HepG2 (cell line): ENCODE results near the gene GRK6. TPM values are rescaled to one million over a fixed set of nuclear protein-coding genes. Genes with fewer than 3 reads are reported as not detected.

Source experiments
- EEA1 ChIP-seq: sonication (generic); formaldehyde crosslinking; IDR thresholded peaks from 2 replicates; pipeline ENCODE4 v1.5.1; 2020; ENCODE audit warnings: mild to moderate bottlenecking, missing genetic modification reagents, borderline replicate concordance
- GPN1 ChIP-seq: sonication (generic); formaldehyde crosslinking; IDR thresholded peaks from 2 replicates; pipeline ENCODE4 v1.5.1; 2020; ENCODE audit warnings: missing genetic modification reagents, borderline replicate concordance
- KAT7 ChIP-seq: IDR thresholded peaks from 2 replicates; pipeline ENCODE4 v1.6.1; 2018; ENCODE audit warnings: borderline replicate concordance, missing compliant biosample characterization
- MLLT10 ChIP-seq: sonication (generic); formaldehyde crosslinking; IDR thresholded peaks from 2 replicates; pipeline ENCODE4 v1.4.0; 2020; ENCODE audit warnings: missing genetic modification reagents
- ZNF17 ChIP-seq: sonication (generic); formaldehyde crosslinking; IDR thresholded peaks from 2 replicates; pipeline ENCODE4 v1.5.0; 2020; ENCODE audit warnings: mild to moderate bottlenecking, missing genetic modification reagents
- ZNF232 ChIP-seq: sonication (generic); formaldehyde crosslinking; IDR thresholded peaks from 2 replicates; pipeline ENCODE4 v1.4.0; 2020; ENCODE audit warnings: missing genetic modification reagents, borderline replicate concordance
- ZNF234 ChIP-seq: sonication (generic); formaldehyde crosslinking; conservative IDR thresholded peaks from 2 replicates; pipeline ENCODE4 v1.5.1; 2020; ENCODE audit warnings: mild to moderate bottlenecking, missing genetic modification reagents
- ZNF253 ChIP-seq: sonication (generic); formaldehyde crosslinking; IDR thresholded peaks from 2 replicates; pipeline ENCODE4 v1.8.0; 2022; ENCODE audit warnings: mild to moderate bottlenecking, missing genetic modification reagents, borderline replicate concordance
- ZNF589 ChIP-seq: sonication (generic); formaldehyde crosslinking; conservative IDR thresholded peaks from 2 replicates; pipeline ENCODE4 v1.8.0; 2022; ENCODE audit warnings: mild to moderate bottlenecking, moderate library complexity, missing genetic modification reagents
- ZNF772 ChIP-seq: sonication (generic); formaldehyde crosslinking; IDR thresholded peaks from 2 replicates; pipeline ENCODE4 v1.5.0; 2020; ENCODE audit warnings: mild to moderate bottlenecking, missing genetic modification reagents
- polyA plus RNA-seq, 8 experiments: library from polyadenylated mRNA; depleted of rRNA in 3 of 8; stranded (reverse) in 7 of 8; unstranded in 1 of 8; fragments of >200 nt; fragmentation: Illumina TruSeq in 4 of 8; extraction: Trizol in 4 of 8; gene quantifications; 2 replicates each; pipeline versions ENCODE4 v1.2.1 to v1.2.3, GENCODE V29; 2011 to 2016; ENCODE audit warnings: low read depth in 4 of 8, missing spikeins in 1 of 8, mixed read lengths in 1 of 8; ENCODE audit not compliant: insufficient read depth in 1 of 8
- total RNA-seq, 5 experiments: library from RNA; depleted of rRNA; stranded (reverse); fragments of >200 nt; fragmentation: Illumina TruSeq; extraction: Trizol; gene quantifications; 2 replicates each; pipeline ENCODE4 v1.2.3, GENCODE V29; 2016; ENCODE audit warnings: low read depth in 1 of 5
- TF ChIP-seq, protein P1 (sequence below): sonication (generic); formaldehyde crosslinking; IDR thresholded peaks from 2 replicates; pipeline ENCODE4 v1.9.0; 2022; ENCODE audit warnings: low read depth, missing genetic modification reagents
- TF ChIP-seq, protein P2 (sequence below): sonication (generic); formaldehyde crosslinking; IDR thresholded peaks from 2 replicates; pipeline ENCODE4 v1.4.0; 2020; ENCODE audit warnings: missing genetic modification reagents
- TF ChIP-seq, protein P3 (sequence below): sonication (generic); formaldehyde crosslinking; IDR thresholded peaks from 2 replicates; pipeline ENCODE4 v1.5.1; 2020; ENCODE audit warnings: missing genetic modification reagents, mild to moderate bottlenecking, borderline replicate concordance
- TF ChIP-seq, protein P4 (sequence below): sonication (generic); formaldehyde crosslinking; IDR thresholded peaks from 2 replicates; pipeline ENCODE4 v1.4.0; 2020; ENCODE audit warnings: mild to moderate bottlenecking, missing genetic modification reagents
- TF ChIP-seq, protein P5 (sequence below): sonication (generic); formaldehyde crosslinking; IDR thresholded peaks from 2 replicates; pipeline ENCODE4 v1.4.0; 2020; ENCODE audit warnings: mild to moderate bottlenecking, missing genetic modification reagents
- TF ChIP-seq, protein P6 (sequence below): sonication (generic); formaldehyde crosslinking; IDR thresholded peaks from 2 replicates; pipeline ENCODE4 v1.8.1; 2023; ENCODE audit warnings: mild to moderate bottlenecking, inconsistent platforms, moderate library complexity, missing genetic modification reagents, borderline replicate concordance
- TF ChIP-seq, protein P7 (sequence below): sonication (generic); formaldehyde crosslinking; IDR thresholded peaks from 2 replicates; pipeline ENCODE4 v1.4.0; 2020; ENCODE audit warnings: missing genetic modification reagents

The GRK6 gene
- total and polyA plus RNA-seq, 2 of the 13 experiments (the other 11 are each of a cell fraction or from before 2014, with no cell fraction given) = 13.2 to 19.9 TPM

DNA sequence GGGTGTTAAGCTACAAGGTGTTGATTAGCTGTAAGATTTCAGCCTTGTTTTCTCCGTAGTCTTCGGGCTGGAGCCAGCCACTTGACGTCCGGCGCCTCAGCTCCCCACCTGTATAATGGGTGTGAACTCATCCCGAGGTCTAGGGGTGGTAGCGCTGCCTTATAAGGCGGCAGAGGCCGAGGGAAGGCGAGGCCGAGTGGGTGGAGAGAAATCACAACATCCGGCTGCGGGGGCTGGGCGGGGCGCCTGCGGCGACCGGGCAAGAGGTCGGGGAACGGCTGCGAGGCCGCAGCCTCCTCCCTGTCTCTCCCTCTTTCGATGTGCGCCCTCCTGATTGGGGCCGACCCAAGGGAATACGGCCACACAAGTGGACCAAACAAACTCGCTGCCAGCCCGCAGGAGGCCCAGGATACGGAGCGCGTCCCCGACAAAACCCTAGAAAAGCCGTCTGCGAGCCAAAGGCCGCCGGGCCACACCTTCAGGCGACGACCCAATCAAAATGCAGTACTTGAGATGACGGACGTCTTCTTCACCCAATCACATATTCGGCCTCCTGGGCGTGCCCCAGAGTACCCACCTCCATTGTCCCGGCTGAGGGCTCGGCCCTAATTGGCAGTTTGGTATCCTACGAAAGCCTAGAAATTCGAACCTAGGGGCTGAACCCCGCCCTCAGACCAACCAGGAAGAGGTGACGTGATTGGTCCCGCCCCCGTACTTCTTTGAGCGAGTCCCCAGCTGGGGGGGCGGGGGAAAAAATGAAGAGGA lies 493 bp upstream of the GRK6 start (continued):
- TF ChIP-seq, protein P1, sequence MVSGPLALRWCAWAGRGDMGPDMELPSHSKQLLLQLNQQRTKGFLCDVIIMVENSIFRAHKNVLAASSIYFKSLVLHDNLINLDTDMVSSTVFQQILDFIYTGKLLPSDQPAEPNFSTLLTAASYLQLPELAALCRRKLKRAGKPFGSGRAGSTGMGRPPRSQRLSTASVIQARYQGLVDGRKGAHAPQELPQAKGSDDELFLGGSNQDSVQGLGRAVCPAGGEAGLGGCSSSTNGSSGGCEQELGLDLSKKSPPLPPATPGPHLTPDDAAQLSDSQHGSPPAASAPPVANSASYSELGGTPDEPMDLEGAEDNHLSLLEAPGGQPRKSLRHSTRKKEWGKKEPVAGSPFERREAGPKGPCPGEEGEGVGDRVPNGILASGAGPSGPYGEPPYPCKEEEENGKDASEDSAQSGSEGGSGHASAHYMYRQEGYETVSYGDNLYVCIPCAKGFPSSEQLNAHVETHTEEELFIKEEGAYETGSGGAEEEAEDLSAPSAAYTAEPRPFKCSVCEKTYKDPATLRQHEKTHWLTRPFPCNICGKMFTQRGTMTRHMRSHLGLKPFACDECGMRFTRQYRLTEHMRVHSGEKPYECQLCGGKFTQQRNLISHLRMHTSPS (CRISPR knock-in tag) = no peak; the same call in 1 of the 2 replicates
- TF ChIP-seq EEA1 (CRISPR knock-in tag) = no peak
- TF ChIP-seq MLLT10 = no peak
- no peak; the same call in 1 of the 2 replicates for TF ChIP-seq KAT7 (CRISPR knock-in tag)
- TF ChIP-seq, protein P2, sequence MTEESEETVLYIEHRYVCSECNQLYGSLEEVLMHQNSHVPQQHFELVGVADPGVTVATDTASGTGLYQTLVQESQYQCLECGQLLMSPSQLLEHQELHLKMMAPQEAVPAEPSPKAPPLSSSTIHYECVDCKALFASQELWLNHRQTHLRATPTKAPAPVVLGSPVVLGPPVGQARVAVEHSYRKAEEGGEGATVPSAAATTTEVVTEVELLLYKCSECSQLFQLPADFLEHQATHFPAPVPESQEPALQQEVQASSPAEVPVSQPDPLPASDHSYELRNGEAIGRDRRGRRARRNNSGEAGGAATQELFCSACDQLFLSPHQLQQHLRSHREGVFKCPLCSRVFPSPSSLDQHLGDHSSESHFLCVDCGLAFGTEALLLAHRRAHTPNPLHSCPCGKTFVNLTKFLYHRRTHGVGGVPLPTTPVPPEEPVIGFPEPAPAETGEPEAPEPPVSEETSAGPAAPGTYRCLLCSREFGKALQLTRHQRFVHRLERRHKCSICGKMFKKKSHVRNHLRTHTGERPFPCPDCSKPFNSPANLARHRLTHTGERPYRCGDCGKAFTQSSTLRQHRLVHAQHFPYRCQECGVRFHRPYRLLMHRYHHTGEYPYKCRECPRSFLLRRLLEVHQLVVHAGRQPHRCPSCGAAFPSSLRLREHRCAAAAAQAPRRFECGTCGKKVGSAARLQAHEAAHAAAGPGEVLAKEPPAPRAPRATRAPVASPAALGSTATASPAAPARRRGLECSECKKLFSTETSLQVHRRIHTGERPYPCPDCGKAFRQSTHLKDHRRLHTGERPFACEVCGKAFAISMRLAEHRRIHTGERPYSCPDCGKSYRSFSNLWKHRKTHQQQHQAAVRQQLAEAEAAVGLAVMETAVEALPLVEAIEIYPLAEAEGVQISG (CRISPR knock-in tag) = peak; percentile 64
- TF ChIP-seq, protein P3, sequence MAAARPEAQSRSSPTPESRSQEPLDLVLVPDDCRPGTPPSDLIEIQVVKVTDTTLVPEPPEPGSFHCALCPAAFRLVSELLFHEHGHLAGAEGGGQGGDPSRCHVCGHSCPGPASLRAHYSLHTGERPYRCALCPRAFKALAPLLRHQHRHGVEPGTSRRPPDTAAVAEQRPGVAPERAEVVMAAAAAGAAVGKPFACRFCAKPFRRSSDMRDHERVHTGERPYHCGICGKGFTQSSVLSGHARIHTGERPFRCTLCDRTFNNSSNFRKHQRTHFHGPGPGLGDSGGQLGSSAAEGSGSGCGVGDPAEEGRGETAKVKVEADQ = no peak; the same call in 1 of the 2 replicates
- TF ChIP-seq, protein P4, sequence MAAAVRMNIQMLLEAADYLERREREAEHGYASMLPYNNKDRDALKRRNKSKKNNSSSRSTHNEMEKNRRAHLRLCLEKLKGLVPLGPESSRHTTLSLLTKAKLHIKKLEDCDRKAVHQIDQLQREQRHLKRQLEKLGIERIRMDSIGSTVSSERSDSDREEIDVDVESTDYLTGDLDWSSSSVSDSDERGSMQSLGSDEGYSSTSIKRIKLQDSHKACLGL (CRISPR knock-in tag) = peak; percentile 44; the same call in 1 of the 2 replicates
- peak; percentile 91 for TF ChIP-seq ZNF232 (CRISPR knock-in tag)
- TF ChIP-seq ZNF589 = no peak
- TF ChIP-seq ZNF253 (CRISPR knock-in tag) = peak; percentile 20; the same call in 1 of the 2 replicates
- no peak for TF ChIP-seq ZNF234
- TF ChIP-seq ZNF772 = no peak
- no peak for TF ChIP-seq ZNF17 (CRISPR knock-in tag)
- TF ChIP-seq, protein P5, sequence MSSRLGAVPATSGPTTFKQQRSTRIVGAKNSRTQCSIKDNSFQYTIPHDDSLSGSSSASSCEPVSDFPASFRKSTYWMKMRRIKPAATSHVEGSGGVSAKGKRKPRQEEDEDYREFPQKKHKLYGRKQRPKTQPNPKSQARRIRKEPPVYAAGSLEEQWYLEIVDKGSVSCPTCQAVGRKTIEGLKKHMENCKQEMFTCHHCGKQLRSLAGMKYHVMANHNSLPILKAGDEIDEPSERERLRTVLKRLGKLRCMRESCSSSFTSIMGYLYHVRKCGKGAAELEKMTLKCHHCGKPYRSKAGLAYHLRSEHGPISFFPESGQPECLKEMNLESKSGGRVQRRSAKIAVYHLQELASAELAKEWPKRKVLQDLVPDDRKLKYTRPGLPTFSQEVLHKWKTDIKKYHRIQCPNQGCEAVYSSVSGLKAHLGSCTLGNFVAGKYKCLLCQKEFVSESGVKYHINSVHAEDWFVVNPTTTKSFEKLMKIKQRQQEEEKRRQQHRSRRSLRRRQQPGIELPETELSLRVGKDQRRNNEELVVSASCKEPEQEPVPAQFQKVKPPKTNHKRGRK (CRISPR knock-in tag) = no peak
- TF ChIP-seq, protein P6, sequence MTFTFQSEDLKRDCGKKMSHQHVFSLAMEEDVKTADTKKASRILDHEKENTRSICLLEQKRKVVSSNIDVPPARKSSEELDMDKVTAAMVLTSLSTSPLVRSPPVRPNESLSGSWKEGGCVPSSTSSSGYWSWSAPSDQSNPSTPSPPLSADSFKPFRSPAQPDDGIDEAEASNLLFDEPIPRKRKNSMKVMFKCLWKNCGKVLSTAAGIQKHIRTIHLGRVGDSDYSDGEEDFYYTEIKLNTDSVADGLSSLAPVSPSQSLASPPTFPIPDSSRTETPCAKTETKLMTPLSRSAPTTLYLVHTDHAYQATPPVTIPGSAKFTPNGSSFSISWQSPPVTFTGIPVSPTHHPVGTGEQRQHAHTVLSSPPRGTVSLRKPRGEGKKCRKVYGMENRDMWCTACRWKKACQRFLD (CRISPR knock-in tag) = 0 out of 2 replicates have a peak, but pooled peaks have one; percentile 67
- TF ChIP-seq GPN1 = no peak
- TF ChIP-seq, protein P7, sequence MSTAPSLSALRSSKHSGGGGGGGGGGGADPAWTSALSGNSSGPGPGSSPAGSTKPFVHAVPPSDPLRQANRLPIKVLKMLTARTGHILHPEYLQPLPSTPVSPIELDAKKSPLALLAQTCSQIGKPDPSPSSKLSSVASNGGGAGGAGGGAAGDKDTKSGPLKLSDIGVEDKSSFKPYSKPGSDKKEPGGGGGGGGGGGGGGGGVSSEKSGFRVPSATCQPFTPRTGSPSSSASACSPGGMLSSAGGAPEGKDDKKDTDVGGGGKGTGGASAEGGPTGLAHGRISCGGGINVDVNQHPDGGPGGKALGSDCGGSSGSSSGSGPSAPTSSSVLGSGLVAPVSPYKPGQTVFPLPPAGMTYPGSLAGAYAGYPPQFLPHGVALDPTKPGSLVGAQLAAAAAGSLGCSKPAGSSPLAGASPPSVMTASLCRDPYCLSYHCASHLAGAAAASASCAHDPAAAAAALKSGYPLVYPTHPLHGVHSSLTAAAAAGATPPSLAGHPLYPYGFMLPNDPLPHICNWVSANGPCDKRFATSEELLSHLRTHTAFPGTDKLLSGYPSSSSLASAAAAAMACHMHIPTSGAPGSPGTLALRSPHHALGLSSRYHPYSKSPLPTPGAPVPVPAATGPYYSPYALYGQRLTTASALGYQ (CRISPR knock-in tag) = 0 out of 2 replicates have a peak, but pooled peaks have one; percentile 56
